ENCODE data around the gene GOLGA6C.
"Not testable (repeated sequence)": the region's sequence is repeated elsewhere in the genome, so short reads cannot be mapped to it uniquely, and the experiment has no call there.

GOLGA6C gene

DNA sequence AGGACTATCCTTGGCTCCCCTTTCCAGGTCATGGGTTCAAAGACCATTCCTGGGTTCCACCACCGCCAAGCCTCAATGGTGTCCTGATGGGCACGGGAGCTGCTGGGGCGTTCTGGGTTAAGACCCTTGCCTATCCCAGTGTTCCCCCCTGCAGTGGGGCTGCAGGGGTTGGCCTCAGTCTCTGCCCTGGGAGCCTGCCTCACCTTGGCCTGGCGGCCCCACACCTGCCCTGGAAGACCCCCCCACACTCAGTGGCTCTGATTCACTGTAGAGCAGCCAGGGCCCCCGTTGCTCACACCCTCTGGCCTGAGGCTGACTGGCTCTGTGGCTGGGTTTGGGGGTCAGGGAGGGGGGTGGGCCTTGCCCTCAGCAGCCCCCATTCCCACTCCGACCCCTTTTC lies 34.4 kb upstream of the GOLGA6C start:
- TF ChIP-seq, protein P1, sequence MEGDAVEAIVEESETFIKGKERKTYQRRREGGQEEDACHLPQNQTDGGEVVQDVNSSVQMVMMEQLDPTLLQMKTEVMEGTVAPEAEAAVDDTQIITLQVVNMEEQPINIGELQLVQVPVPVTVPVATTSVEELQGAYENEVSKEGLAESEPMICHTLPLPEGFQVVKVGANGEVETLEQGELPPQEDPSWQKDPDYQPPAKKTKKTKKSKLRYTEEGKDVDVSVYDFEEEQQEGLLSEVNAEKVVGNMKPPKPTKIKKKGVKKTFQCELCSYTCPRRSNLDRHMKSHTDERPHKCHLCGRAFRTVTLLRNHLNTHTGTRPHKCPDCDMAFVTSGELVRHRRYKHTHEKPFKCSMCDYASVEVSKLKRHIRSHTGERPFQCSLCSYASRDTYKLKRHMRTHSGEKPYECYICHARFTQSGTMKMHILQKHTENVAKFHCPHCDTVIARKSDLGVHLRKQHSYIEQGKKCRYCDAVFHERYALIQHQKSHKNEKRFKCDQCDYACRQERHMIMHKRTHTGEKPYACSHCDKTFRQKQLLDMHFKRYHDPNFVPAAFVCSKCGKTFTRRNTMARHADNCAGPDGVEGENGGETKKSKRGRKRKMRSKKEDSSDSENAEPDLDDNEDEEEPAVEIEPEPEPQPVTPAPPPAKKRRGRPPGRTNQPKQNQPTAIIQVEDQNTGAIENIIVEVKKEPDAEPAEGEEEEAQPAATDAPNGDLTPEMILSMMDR (IDR thresholded peaks at IDR 0.05; ENCODE audit: insufficient read depth, low read depth, low read length, missing control alignments): no peak
- H3K4me3 ChIP-seq (ENCODE audit: low read depth, low read length): no peak overlapping the region
- no peak for DNase-seq (ENCODE audit: low read depth)

DNA sequence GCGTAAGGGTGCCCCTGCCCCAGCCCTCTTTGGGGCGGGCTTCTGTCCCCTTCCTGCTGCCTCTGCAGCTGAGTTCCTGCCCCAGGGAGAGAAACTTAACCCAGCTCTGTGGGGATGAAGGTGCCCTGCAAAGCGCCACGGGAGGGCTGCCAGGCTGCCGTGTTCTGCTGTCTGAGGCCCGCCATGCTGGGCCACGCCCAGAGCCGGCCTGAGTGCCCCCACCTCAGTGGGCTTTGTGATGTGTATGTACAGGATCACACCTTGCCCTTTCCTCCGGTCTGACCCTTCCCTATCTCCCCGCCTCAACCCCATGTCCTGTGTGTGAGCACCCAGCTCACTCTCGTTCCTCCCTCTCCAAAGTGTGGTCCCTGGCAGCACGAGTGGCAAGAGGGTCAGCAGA lies 33.9 kb upstream of the GOLGA6C start:
- TF ChIP-seq, protein P1 (IDR thresholded peaks at IDR 0.05; ENCODE audit: insufficient read depth, low read depth, low read length, missing control alignments): no peak
- no peak for DNase-seq (ENCODE audit: low read depth)
- no peak overlapping the region for H3K4me3 ChIP-seq (ENCODE audit: low read depth, low read length)

DNA sequence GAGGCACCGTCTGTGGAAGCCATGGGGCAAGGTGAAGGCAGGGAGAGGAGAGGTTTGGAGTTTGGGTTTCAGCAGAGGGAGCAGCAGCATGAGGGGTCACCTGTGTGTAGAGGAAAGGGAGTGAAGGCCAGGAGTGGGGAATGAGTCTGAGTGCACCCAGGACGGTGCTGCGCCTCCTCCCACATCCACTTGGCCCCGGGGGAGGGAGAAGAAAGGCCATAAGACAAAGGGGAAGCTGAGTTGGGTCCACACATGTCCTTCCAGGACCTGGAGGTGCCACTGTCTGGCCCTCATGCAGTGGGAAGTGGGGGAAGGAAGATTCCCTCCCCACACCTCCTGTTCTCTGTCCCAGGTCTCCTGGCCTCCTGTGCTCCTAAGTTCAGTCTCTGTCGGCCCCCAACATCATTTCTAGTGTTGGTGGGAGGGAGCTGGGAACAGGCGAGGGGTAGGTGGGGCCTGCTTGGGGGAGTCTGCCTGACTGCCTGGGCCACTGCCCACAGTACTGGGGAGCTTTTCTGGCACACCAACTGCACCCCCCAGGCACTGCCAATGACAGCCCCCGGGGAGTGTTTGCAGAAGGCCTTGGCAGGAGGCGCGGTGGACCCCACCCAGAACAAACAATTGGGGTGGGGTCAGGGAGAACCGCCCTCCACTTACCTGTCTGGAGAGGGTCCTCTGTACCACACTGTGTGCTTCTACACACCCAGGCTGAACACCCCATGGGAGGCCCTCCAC lies 32.9 kb upstream of the GOLGA6C start:
- not testable (repeated sequence) for H3K4me3 ChIP-seq (ENCODE audit: low read depth, low read length)

GRCh38 chr15:75225951-75226732 lies 32.0 kb upstream of the GOLGA6C start:
- no peak overlapping the region for H3K4me3 ChIP-seq (ENCODE audit: low read depth, low read length)
- no peak for DNase-seq (ENCODE audit: low read depth)
- TF ChIP-seq, protein P1 (IDR thresholded peaks at IDR 0.05; ENCODE audit: insufficient read depth, low read depth, low read length, missing control alignments): no peak

More for the DNA sequence above, 32.9 kb upstream of the GOLGA6C start:
- DNase-seq (ENCODE audit: low read depth): not testable (repeated sequence)

DNA sequence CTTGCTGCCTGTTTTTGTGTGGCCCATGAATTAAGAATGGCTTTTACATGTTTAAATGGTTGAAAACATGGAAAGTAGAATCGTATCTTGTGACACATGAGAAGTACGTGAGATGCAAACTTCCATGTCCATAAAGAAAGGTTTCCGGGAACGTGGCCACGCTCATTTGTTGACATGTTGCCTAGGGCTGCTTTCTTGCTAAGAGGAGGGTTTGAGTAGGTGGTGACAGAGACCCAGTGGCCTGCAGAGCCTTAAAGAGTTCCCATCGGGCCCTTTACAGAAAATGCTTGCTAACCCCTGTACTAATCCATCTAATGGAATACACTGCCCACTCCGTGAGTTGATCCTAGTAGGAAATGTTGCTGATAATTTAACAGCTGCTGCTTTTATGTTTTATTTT lies 31.0 kb upstream of the GOLGA6C start:
- not testable (repeated sequence) for H3K4me3 ChIP-seq (ENCODE audit: low read depth, low read length); DNase-seq (ENCODE audit: low read depth)

DNA sequence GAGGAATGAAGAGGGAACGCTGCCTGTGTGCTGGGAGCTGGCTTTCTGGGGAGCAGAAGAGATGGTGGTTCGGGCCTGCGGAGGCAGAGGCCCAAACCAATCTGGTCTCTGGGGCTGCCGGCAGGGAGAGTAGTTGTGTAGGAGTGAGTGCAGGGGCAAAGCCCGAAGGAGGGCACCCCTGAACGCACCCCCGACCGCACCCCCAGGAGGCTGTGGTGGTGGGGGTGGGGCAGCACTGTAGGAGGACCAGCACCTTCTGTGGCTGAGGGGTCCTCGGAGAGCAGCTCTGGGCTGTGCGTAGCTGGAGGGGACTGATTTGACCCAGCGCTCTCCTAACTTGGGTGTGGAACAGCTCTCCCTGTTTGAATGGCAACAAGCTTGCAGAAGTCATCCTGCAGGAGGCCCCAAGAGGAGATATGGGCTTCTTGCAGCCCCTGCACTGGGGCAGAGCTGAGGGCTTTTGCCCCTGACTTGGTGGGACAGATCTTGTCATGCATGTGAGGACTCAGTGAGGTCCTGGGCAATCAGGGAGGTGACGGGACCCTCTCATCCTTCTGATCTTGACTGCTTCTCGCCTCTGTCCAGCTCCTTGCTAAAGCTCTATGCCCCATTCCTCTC lies 30.4 kb upstream of the GOLGA6C start:
- TF ChIP-seq, protein P1 (IDR thresholded peaks at IDR 0.05; ENCODE audit: insufficient read depth, low read depth, low read length, missing control alignments): no peak
- H3K4me3 ChIP-seq (ENCODE audit: low read depth, low read length): no peak overlapping the region
- no peak for DNase-seq (ENCODE audit: low read depth)

DNA sequence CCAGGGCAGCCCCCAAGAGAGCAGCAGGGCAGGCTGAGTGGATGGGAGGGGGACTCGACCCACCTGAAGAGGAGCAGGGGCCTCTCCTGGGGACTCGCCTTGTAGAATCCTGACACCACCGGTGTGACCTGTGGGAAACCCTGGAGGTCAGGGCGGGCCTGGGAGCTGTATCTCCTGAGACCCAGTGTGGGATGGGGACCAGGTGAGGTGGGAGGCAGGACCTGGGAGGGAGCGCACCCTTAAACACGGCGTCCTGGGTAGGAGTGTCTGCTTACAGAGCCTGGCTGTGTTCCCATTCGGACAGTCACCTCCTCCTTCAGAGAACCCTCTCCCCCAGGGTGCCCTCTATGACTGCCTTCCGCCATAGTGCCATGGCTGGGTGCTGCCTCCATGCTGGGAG lies 29.3 kb upstream of the GOLGA6C start:
- TF ChIP-seq, protein P1 (IDR thresholded peaks at IDR 0.05; ENCODE audit: insufficient read depth, low read depth, low read length, missing control alignments): no peak
- DNase-seq (ENCODE audit: low read depth): no peak
- H3K4me3 ChIP-seq (ENCODE audit: low read depth, low read length): no peak overlapping the region
